Mucosa of rectum (tissue), 2 donors: ENCODE data around the gene C20orf202.

Experiments used
- H3K27ac ChIP-seq, 2 donors: one replicate each; pipeline ENCODE4 v1.7.0; 2013; ENCODE audit warnings: inconsistent platforms in 2 of 2, low read depth in 2 of 2, low read length in 2 of 2
- H3K27me3 ChIP-seq, 2 donors: one replicate each; pipeline ENCODE4 v1.7.0; 2013; ENCODE audit warnings: low read length in 2 of 2; ENCODE audit not compliant: control insufficient read depth in 2 of 2, insufficient read depth in 2 of 2
- H3K36me3 ChIP-seq, 2 donors: one replicate each; pipeline ENCODE4 v1.7.0; 2013; ENCODE audit warnings: low read length in 2 of 2; ENCODE audit not compliant: control insufficient read depth in 2 of 2, insufficient read depth in 2 of 2
- H3K4me1 ChIP-seq, 2 donors: one replicate each; pipeline ENCODE4 v1.7.0; 2013; ENCODE audit warnings: low read length in 2 of 2, mild to moderate bottlenecking in 1 of 2; ENCODE audit not compliant: control insufficient read depth in 2 of 2, insufficient read depth in 2 of 2
- H3K4me3 ChIP-seq, 2 donors: one replicate each; pipeline ENCODE4 v1.7.0; 2013; ENCODE audit warnings: low read length in 2 of 2
- H3K9ac ChIP-seq, 2 donors: one replicate each; pipeline ENCODE4 v1.7.0; 2013; ENCODE audit warnings: low read length in 2 of 2, low read depth in 1 of 2, mild to moderate bottlenecking in 1 of 2
- H3K9me3 ChIP-seq, 2 donors: one replicate each; pipeline ENCODE4 v1.7.0; 2013; ENCODE audit warnings: low read length in 2 of 2; ENCODE audit not compliant: control insufficient read depth in 2 of 2
- donor health status: healthy.
- donor health status: Normal muscosa, but diverticular disease.

Gene C20orf202

GRCh38 chr20:1204576-1204975 is 1.3 kb downstream of the C20orf202 start:
- Histone ChIP-seq H3K9ac (no peak overlapping the region), H3K27ac (no peak overlapping the region), H3K27me3 (no peaks in the 10 kb centered on the region), H3K4me3 (no peak overlapping the region), H3K4me1 (peaks cover 3 to 6% of the 10 kb centered on the region in 2 donors), H3K36me3 (no peaks in the 10 kb centered on the region), H3K9me3 (no peaks in the 10 kb centered on the region)

- no peak overlapping the region for H3K4me3 ChIP-seq
- no peaks in the 10 kb centered on the region for H3K9me3 ChIP-seq
- no peak overlapping the region for H3K27ac ChIP-seq
Observed at GRCh38 chr20:1205802-1206201, 2.5 kb downstream of the C20orf202 start.

GRCh38 chr20:1206366-1207148 is 3.3 kb downstream of the C20orf202 start:
- Histone ChIP-seq H3K9me3 (no peaks in the 10 kb centered on the region), H3K27ac (no peak overlapping the region), H3K4me1 (peaks cover 3 to 6% of the 10 kb centered on the region in 2 donors), H3K9ac (no peak overlapping the region), H3K27me3 (no peaks in the 10 kb centered on the region), H3K36me3 (no peaks in the 10 kb centered on the region), H3K4me3 (no peak overlapping the region)

More at GRCh38 chr20:1205802-1206201, 2.5 kb downstream of the C20orf202 start:
- no peak overlapping the region for H3K9ac ChIP-seq
- peaks cover 3 to 6% of the 10 kb centered on the region in 2 donors for H3K4me1 ChIP-seq
- no peaks in the 10 kb centered on the region for H3K27me3 ChIP-seq
- H3K36me3 ChIP-seq: no peaks in the 10 kb centered on the region

- Histone ChIP-seq H3K36me3 (no peaks in the 10 kb centered on the region), H3K4me1 (peaks cover 3 to 6% of the 10 kb centered on the region in 2 donors), H3K9ac (no peak overlapping the region), H3K4me3 (no peak overlapping the region), H3K27me3 (peaks cover 0 to 3% of the 10 kb centered on the region in 2 donors), H3K27ac (no peak overlapping the region), H3K9me3 (no peaks in the 10 kb centered on the region)
Observed at GRCh38 chr20:1207293-1207878, 4.1 kb downstream of the C20orf202 start.

- Histone ChIP-seq H3K4me1 (no peaks in the 10 kb centered on the region), H3K4me3 (no peak overlapping the region), H3K27me3 (peaks cover 1 to 7% of the 10 kb centered on the region in 2 donors), H3K9me3 (no peaks in the 10 kb centered on the region), H3K9ac (no peak overlapping the region), H3K27ac (no peak overlapping the region), H3K36me3 (no peaks in the 10 kb centered on the region)
Observed at GRCh38 chr20:1209447-1210387, 6.5 kb downstream of the C20orf202 start.

- H3K36me3 ChIP-seq: no peaks in the 10 kb centered on the region
- H3K27ac ChIP-seq: no peak overlapping the region
- no peaks in the 10 kb centered on the region for H3K4me1 ChIP-seq
- no peak overlapping the region for H3K9ac ChIP-seq
- H3K9me3 ChIP-seq: no peaks in the 10 kb centered on the region
- H3K27me3 ChIP-seq: peaks cover 6 to 8% of the 10 kb centered on the region in 2 donors
- no peak overlapping the region for H3K4me3 ChIP-seq
Observed at GRCh38 chr20:1210501-1210900, 7.2 kb downstream of the C20orf202 start.

- H3K9me3 ChIP-seq: no peaks in the 10 kb centered on the region
- peaks cover 7 to 8% of the 10 kb centered on the region in 2 donors for H3K27me3 ChIP-seq
- no peaks in the 10 kb centered on the region for H3K4me1 ChIP-seq
- H3K27ac ChIP-seq: no peak overlapping the region
- H3K4me3 ChIP-seq: no peak overlapping the region
- H3K36me3 ChIP-seq: no peaks in the 10 kb centered on the region
- no peak overlapping the region for H3K9ac ChIP-seq
Observed at GRCh38 chr20:1212023-1212422, 8.8 kb downstream of the C20orf202 start.

- Histone ChIP-seq H3K4me1 (no peaks in the 10 kb centered on the region), H3K4me3 (no peak overlapping the region), H3K27me3 (peaks cover 7 to 8% of the 10 kb centered on the region in 2 donors), H3K36me3 (no peaks in the 10 kb centered on the region), H3K9me3 (no peaks in the 10 kb centered on the region), H3K9ac (no peak overlapping the region), H3K27ac (no peak overlapping the region)
Observed at GRCh38 chr20:1212607-1213396, 9.5 kb downstream of the C20orf202 start.

- no peaks in the 10 kb centered on the region for H3K9me3 ChIP-seq
- no peak overlapping the region for H3K27ac ChIP-seq
- H3K4me3 ChIP-seq: no peak overlapping the region
- no peaks in the 10 kb centered on the region for H3K4me1 ChIP-seq
- H3K9ac ChIP-seq: no peak overlapping the region
- H3K36me3 ChIP-seq: no peaks in the 10 kb centered on the region
- H3K27me3 ChIP-seq: peaks cover 7 to 8% of the 10 kb centered on the region in 2 donors
Observed at GRCh38 chr20:1214838-1215261, 11.6 kb downstream of the C20orf202 start.
